GM18508 (cell line): ENCODE results near the gene TMEM132A.

Experiments used
- ATAC-seq: cut with Tn5 transposase; IDR thresholded peaks from one replicate; pipeline ENCODE4 v1.9.1; 2021; ENCODE audit warnings: moderate number of reproducible peaks; ENCODE audit not compliant: insufficient read depth, unreplicated experiment

Gene TMEM132A, protein sequence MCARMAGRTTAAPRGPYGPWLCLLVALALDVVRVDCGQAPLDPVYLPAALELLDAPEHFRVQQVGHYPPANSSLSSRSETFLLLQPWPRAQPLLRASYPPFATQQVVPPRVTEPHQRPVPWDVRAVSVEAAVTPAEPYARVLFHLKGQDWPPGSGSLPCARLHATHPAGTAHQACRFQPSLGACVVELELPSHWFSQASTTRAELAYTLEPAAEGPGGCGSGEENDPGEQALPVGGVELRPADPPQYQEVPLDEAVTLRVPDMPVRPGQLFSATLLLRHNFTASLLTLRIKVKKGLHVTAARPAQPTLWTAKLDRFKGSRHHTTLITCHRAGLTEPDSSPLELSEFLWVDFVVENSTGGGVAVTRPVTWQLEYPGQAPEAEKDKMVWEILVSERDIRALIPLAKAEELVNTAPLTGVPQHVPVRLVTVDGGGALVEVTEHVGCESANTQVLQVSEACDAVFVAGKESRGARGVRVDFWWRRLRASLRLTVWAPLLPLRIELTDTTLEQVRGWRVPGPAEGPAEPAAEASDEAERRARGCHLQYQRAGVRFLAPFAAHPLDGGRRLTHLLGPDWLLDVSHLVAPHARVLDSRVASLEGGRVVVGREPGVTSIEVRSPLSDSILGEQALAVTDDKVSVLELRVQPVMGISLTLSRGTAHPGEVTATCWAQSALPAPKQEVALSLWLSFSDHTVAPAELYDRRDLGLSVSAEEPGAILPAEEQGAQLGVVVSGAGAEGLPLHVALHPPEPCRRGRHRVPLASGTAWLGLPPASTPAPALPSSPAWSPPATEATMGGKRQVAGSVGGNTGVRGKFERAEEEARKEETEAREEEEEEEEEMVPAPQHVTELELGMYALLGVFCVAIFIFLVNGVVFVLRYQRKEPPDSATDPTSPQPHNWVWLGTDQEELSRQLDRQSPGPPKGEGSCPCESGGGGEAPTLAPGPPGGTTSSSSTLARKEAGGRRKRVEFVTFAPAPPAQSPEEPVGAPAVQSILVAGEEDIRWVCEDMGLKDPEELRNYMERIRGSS

DNA sequence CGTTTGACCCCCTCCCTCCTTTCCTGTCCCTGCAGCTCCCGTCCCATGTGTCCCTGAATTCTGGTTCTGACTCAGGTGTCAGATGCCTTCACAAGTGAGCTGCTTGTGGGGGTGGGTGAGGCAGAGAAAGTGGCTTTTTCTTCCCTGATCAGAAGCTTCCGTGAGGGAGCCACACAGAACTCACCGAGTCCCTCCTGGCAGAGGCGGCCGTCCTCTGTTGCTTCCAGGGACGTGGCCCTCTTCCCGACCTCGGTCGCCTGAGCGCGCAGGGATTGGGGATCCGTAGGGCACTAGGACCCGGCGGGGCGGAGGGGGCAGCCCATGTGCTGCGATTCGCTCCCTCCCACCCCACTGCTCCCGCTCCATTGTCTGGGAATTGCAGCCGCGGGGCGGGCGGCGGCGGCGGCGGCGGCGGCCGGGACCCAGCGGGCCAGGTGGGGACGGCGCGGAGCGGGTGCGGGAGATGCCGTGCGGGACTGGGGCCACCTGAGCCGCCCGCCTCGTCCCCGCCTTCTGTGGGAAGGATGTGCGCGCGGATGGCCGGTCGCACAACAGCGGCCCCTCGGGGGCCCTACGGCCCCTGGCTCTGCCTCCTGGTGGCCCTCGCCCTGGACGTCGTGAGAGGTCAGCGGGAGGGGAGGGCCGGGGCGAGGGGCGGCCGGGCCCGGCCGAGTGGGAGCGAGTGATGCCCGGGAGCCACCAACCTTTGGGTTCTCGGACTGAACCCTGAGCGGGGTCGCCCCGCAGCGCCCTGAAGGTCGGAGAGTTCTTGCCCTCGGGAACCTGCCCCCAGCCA, at the start of gene TMEM132A:
Gene TMEM132A, plus strand, starts transcription at position 351 of the 796 bp plus-strand sequence. Its CDS starts 174 bp downstream, at position 525.
- no peak for ATAC-seq

DNA sequence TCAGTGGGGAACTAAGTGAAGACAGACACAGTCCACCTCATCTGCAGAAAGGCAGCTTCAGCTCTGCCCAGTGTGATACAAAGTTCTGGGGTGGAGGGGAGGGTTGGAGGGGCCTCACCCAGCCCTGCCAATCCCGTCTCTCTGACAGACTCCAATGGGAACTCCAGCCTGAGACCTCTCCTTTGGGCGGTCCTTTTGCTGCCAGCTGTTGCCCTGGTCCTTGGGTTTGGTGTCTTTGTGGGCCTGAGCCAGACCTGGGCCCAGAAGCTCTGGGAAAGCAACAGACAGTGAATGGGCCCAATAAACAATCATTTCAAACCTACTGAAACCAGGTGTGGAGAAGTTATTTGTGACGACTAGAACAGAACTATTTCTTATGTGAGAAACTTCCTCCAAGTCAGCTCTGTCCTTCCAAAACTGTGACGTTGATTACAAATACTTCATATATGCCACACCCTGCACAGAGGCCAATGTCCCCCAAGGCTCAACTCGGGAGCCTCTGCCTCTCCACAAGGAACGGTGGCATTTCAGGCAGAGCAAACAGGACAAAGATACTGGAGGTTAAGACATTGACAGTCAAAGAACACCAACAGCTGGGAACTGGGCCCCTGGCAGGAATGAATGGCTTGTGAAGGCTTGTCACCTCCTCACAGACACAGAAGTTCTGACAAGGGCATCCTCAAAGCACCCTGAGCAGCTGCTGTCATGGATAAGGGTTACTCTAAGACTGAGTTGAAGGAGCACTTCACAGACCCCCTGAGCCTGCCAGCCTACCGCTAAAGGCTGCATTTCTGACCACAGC, 48.7 kb upstream of the TMEM132A start:
- ATAC-seq: no peak

DNA sequence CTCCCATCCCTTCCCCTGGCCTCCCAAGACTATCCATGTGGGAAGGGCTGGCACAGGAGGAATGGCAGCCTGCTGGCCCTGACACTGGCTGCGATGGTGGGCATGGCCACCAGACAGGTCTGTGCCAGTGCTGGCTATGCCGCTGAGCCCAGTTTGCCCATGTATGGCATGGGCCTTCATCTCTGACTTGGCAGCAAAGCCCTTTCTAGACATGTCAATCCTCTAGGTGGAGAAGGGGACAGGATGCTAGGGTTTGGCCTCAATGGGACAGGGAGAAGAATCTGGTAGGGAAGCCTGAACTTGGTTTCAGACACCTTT, 48.1 kb upstream of the TMEM132A start:
- no peak for ATAC-seq

DNA sequence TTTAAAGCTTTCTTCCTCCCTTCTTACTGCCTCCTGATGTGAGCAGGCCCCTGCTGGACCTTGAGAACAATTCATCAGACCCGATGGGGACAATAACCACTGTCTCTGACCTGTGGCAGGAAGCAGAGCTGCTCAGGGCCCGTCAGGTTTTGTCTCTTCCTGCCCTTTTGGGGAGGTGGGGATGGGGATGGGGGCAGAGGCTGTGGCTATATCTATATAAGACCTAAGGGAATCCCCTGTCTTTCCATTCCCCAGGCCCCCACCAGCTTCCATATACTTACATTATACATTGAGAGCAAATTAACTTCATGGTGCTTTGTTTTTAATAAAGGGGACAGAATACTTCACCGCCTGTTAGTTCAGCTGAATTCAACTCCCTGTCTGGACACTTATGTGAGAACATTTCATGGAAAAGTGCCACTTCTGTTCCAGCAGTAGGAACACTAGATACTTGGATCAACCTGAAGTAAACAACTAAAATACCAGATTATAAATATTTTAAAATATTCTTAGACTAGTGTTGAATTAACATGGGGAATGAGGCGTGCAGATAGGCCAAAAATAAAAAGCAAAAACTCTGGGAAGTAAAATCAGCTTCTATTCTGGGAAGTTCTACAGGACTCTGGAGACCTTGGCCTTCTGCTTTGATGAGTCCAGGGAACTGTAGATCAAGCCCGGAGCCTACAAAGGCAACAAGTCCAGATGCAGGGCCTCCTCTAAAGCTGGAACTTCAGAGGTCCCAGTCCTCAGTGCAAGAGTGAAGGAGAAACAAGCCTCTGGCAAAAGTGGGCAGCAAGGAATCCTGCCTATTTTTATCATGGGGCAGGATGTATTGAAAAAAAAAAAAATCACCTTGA, 45.8 kb upstream of the TMEM132A start:
- no peak for ATAC-seq

DNA sequence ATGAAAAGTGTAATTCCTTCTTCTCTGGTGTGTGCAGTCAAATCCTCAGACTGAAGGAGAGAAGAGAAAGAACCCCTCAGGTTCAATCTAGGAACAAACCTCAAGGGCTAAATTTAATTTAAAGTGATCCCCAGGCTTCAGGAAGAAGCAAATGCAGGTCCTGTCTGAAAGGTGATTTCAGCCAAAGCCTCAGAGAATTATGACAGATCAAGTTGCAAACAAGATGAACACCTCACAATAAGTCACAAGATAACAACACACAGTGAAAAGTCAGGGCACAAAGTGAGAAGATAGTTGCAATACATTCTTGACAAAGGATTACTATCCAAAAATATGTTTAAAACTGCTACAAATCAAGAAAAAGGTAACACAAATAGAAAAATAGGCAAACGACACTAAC, 45.2 kb upstream of the TMEM132A start:
- ATAC-seq: no peak

DNA sequence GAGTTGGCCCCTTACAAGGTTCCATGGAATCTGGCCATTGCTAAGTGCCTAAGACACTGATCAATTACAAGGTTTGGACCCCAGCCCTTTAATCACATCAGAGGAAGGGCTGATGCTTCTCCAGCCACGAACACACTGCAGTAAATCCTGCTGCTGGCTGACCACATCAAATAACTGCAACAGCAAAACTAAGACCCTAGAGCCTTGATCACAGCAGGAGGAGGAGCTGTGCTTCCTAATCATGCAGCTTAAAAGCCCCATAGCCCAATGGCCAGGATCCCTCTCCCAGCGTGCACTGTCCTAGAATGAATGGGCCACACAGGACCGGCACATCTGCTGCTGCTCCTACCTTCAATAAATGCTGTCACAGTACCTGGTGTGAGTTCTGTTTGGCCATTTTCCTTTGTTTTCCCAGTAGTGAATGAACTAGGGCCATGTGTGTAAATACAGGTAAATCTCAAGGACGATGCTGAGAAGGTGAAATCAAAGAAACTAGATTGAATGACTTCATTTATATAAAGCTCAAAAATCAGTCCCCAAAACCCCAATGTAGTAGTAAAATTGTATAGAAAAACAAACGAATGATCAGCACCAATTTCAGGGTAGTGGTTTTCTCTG, 44.2 kb upstream of the TMEM132A start:
- ATAC-seq: no peak

DNA sequence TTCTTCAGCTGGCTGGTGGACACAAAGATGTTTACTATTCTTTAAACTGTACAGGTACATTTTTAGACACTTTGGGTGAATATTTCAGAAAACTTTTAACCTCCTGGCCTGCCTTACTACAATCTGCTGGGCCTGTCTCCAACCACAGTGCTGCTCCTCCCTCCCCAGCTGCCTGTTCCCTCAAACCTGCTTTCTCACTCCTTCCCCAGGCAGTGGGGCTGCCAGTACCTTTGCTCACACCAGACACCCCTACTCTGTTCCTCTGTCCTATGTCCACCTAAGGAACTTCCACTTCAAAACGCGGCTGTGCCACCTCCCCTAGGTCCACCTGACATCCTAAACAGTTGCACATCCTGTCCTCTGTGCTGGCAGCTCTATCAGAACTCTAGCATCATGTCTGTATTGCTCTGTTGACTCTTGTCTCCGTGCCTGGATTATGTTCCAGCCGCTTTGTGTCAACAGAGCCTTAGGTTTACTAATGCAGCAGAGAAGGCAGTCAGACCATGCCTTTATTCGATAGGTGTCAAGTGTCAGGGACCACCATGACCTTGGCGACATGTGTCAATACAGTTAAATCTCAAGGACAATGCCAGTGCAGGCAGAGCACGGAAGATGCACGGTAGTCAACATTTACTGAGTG, 43.5 kb upstream of the TMEM132A start:
- no peak for ATAC-seq

DNA sequence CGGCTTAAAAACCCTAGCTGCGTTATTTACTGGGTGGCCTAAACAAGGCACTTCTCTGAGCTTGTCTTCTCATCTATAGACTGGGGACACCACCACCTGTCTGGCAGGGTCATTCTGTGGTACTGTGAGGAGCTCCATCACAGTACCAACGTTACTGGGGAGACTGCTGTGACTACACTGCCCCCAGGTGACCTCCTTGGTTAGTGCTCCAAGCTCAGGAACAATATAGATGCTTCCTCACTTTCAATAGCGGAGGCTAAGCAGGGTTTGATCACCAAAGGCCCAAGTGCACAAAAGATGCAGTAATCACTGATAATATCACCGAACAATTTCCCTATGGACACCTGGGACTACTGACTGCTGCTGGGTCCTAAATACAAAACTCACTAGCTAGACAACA, 36.7 kb upstream of the TMEM132A start:
- no peak for ATAC-seq

DNA sequence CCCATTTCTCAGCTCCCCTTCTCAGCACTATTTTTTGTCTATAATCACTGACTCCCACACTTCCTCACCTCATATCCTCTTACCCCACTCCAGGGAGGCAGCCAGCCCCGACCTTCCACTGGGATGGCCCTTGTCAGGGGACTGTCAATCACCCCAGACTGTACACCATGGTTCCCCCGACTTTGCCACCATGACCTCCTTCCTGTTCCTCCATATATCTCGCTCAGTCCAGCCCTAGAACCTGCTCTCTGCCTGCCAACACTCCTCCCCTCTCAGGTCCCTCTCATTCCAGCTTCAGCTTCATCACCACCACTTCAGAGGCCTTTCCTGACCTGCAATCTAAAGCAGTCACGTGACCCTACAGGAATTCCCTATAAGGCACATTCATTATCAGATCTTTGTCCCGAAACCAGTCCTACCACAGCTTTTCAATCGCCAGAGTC, 34.4 kb upstream of the TMEM132A start:
- no peak for ATAC-seq

DNA sequence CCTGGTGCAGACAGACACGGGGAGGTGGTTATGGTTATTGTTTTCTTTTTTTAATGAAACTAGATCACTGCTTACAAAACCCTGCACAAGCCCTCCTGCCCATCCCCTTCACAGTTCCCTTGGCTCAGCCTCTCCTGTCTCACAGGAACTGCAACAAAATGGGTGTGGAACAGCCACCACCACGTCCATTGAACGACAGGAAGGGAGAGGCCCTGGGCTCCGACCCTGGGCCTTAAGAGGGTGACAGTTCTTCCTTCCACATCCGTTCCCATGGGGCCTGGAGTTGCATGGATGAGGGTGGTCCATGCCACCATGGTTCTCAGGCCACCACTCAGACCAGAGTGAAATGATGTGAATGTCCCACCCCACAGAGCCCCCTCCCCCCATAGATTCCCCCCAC, 33.6 kb upstream of the TMEM132A start:
- no peak for ATAC-seq

DNA sequence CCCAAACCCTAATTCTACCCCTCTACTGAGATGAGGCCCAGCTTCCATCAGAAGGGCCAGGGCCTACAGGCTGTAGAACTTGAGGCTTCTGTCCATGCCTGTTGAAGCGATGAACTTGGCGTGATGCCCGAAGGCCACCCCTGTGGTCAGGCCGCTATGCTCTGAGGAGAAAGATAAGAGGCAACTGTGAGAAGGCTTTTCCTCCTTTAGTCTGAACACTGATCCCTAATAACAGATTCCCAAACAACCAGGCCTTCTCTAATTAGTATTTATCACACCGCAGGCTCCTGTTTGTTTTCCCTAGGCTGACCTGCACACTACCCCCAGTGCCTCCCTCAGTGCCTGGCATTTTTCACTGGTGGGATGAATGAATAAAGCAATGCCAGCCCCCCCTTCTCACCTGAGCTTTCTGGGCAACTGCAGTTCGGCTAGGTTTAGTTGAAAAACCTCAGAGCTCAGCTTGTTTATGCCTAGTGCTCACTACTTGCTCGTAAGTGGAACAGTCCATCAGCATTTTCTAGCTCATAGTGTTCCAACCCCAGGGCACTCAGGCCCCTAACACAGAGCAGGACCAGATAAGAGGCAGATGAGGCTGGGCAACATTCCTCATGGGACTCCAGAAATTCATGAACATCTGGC, 33.0 kb upstream of the TMEM132A start:
- ATAC-seq: no peak

DNA sequence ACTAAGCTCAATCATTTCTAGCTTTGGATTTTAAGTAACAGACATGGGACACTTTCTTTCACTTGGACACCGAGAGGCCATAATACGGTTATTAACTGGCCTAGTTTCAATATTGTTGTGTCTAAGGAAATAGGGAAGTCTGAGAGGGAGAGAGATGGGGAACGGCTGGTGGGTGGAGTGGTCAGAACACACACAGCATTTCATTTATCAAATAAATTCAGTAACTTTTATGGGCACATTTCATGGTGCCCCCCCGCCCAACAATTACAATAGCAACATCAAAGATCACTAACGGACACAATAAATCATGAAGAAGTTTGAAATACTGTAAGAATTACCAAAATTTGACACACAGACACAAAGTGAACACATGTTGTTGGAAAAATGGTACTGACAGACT, 28.6 kb upstream of the TMEM132A start:
- no peak for ATAC-seq

DNA sequence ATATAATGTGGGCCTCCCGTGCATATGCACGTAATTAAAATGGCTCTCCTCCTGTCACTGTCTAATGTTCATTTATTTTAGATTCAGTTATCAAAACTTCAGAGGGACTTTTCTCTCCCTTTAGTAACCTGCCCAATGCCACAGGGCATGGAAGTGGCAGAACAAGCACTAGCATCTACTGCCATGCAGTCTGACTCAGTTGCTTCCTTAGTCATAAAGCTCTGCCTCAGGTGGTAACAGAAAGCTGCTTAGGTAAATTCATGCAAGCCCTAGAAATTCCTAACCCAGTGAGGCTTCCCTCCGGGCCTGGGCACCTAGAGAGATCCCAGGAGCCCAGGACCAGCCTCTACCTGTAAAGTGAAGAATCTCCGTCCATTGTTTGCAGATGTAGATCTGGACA, 26.8 kb upstream of the TMEM132A start:
- no peak for ATAC-seq

DNA sequence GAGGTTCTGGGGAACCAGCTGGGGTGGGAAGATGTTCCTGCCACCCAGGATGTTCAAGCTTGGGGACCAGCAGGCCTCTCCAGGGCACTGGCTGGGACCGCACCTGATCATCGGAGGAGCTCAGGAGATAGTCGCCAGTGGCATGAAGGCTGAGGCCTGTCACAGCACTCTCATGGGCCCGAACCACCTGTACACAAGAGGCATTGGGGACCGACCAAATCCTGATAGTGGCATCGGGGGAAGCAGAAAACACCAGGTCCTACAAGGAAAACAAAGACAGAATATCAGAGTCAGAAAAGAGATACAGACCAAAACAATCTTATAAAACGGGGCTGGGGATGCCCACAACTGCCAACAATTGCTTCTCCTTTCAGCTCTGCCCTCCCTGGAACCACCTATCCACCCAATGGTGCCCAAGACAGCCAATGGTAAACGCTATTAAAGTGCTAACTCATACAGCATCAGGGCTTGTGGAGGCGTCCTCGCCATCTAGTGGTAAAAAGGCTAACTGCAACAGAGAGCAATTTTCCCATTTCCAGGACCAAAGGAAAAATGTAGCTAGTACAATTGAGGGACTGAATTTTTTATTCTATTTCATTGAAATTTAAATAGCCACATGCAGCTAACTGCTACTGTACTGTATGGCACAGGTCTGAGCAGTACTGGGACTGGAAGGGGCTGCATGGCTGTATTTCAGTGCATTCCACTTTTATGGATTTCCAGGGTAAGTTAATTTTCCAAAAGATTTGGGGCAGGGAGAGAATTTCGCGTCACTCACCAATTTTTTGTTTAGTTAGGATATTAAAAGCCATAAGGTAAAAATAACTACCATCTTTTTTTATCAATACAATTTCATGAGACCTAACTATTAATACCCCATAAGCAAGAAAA, 25.0 kb upstream of the TMEM132A start:
- ATAC-seq: no peak

DNA sequence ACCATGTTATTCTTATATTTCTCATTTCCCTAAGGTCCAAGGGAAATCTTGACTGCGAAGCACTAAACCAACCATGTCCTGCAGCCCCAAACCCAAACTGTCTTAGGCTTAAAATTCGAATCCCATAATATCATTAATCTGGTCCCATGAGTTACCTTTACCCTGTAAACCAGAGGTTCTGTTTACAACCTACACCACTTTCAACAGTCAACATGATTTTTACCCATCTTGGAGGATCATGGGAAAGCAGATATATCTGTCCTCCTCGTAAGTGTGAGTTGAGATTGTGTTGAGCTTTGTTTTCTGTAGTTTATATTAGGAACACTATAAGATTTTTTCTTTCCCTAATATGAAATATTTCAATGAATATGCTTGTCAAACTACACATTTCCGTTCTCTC, 24.3 kb upstream of the TMEM132A start:
- ATAC-seq: no peak

DNA sequence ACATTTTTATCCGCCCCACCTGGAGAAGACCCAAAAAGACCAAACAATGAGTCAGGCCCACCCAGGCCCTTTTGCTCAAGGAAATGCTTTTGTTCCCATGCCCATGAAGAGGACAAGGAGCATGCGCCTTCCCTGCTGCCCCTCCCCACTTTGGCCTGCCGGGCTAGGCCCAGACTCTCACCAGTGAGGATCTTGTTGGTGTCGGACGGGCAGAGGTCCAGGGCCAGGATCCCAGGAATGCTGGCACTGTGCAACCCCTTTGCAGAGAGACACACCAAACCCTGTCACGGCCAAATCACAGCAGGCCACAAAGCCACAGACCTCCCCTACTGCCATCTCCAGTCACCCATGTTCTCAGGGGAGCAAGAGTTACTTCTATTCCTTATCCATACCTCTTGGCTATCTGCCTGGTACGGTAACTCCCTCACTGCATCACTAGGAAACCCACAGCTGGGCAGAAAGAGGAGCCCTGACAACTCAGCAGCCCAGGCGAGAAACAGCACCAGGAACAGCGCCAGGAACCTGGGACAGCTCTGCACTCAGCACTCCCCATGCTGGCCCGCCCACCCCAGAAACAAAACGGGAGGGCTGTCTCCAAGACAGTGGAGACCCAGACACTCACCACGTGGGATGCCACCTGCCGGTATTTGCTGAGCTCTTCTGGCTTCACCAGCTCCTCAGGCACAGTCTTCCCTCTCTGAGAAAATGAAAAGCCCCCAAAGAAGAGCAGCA, 23.4 kb upstream of the TMEM132A start:
- no peak for ATAC-seq
